ENCODE results near the gene CRYBB1.

DNA sequence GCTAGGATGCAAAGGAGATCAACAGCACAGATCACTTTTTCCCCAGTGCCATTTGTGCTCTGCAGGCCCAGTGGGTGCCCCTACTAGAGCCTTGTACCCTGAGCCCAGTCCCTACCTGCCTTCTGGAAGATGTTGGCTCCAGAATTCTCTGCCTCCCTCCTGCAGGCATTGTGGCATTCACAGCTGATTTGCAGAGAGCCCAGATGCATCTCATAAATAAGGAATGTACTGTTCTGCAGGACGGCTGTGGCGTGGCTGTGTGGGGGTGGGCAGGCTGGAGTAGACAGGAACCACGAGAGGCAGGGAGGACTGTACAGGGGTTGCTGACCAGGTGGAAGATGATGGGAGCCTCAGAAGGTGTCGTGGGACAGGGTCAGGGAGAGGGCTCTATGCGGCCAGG, 28.3 kb upstream of the CRYBB1 start:
- no peak for TF ChIP-seq CTCF (conservative IDR thresholded peaks at IDR 0.05; ENCODE audit: low read depth, low read length)
- no peak for TF ChIP-seq EZH2 (IDR thresholded peaks at IDR 0.05; ENCODE audit: low read length, unreplicated experiment)

All from PC-3 (cell line).